CD4-positive, alpha-beta T cell treated with Interleukin-4 for 4 hours (primary cell): Measurements from ENCODE around the gene UBB.

Source experiments
- DNase-seq: peaks from one replicate; pipeline ENCODE4 v3.0.0-alpha.2; 2020

UBB gene

GRCh38 chr17:16380640-16381495 is at the start of gene UBB:
Gene UBB, plus strand, starts transcription at chr17:16381091. Its CDS starts 817 bp downstream, at chr17:16381908.
- peak; percentile 99 for DNase-seq

DNA sequence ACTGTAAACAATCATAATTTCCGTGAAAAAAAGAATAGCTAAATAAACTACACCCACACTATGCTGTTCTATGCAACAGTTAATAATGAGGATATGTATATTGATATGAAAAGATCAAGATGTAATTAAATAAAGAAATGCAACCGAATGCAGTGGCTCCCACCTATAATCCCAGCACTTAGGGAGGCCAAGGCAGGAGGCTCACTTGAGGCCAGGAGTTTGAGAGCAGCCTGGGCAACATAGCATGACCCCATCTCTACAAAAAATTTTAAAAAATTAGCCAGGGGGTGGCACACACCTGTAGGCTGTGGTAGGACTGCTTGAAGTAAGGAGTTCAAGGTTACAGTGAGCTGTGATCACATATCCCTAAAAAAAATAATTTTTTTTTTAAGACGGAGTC is 42.5 kb upstream of the UBB start:
- DNase-seq, result no peak

GRCh38 chr17:16339402-16339801 is 41.5 kb upstream of the UBB start:
- no peak for DNase-seq

DNA sequence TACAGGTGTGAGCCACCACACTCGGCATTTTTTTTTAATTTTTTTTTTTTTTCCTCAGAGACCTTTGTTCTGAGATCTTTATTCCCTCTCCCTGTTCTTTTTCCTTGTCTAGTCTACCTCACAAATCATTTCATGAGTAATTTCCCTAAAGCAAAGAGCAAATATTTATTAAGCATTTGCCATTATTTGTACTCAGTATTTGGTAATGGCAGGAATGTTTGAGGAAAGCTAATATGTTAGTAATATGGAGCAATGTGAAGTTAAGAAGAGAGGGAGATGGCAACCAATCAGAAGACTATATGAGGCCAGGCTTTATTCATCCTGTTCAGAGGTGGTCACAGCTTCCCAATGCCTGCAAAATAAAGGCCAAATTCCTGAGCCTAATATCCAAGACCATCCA is 40.9 kb upstream of the UBB start:
- DNase-seq, result no peak

GRCh38 chr17:16342979-16343378 is 37.9 kb upstream of the UBB start:
- no peak for DNase-seq

- DNase-seq, result no peak
Measured at GRCh38 chr17:16343569-16343968, 37.3 kb upstream of the UBB start.

GRCh38 chr17:16345565-16345964 is 35.3 kb upstream of the UBB start:
- no peak for DNase-seq

GRCh38 chr17:16346721-16347271 is 34.1 kb upstream of the UBB start:
- no peak for DNase-seq

DNA sequence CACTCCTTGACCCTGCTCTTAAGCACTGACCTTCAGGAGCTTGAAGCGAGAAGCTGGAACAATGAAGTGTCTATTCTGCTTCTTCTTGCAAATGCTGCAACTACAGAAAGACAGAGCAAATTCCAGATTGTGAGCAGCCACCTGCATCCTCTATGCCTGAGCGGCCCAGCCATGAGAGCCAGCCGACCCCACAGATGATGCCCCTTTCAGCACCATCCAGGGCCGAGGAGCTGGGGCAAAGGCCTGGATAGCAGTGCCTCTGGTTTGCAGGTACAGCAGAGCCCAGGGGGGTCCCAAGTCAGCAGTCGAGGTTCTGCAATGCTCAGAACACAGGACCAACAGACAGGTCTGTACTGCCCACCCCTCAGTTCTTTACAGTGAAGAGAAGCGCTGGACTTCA is 32.3 kb upstream of the UBB start:
- DNase-seq, result no peak

DNA sequence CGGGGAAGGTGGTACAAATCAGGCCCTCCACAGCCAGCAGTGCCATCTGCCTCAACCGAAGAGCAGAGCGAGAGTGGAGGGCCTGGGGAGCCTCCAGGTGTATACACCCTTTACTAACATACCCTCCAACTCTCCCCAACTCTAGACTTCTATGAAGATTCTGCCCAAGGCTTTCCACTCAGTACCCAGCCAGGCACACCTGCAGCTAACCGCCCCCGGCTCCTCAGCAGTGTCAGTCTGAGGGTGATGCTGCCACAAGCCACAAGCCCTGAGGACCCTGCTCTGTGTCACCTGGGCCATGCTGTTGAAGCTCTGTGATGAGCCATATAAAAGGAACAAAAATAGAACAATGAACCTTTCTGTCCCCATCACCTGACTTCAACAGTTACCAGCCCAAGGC is 31.5 kb upstream of the UBB start:
- DNase-seq, result no peak

GRCh38 chr17:16351831-16352230 is 29.1 kb upstream of the UBB start:
- no peak for DNase-seq

GRCh38 chr17:16352303-16352666 is 28.6 kb upstream of the UBB start:
- no peak for DNase-seq

- peak; percentile 1 for DNase-seq
Measured at GRCh38 chr17:16352667-16353316, 28.1 kb upstream of the UBB start.

- peak; percentile 43 for DNase-seq
Measured at GRCh38 chr17:16353317-16354174, 27.3 kb upstream of the UBB start, which contains the start of gene CENPV. Gene CENPV, minus strand, starts transcription at chr17:16353469. Its CDS starts 33 bp downstream, at chr17:16353436.

- DNase-seq, result no peak
Measured at GRCh38 chr17:16354585-16354984, 26.3 kb upstream of the UBB start.

DNA sequence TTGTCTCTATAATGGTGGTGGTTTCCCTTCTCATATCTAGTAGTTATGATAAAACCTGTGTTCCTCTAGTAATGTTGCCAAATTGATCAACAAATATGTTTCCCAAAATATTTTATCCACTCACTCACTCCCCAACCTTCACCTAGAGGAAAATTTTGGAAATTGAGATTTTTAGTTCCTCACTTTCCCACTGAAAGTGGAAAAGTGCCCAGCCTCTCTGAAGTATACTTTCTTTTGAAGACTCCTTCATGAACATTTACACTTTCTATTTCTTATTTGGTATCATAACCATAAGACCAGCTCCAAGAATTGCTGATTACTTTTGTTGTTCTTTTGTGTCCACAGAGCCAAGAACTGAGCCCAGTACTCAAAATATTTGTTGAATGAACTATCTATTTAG is 22.5 kb upstream of the UBB start:
- DNase-seq, result no peak

GRCh38 chr17:16361874-16362273 is 19.0 kb upstream of the UBB start:
- DNase-seq, result no peak

DNA sequence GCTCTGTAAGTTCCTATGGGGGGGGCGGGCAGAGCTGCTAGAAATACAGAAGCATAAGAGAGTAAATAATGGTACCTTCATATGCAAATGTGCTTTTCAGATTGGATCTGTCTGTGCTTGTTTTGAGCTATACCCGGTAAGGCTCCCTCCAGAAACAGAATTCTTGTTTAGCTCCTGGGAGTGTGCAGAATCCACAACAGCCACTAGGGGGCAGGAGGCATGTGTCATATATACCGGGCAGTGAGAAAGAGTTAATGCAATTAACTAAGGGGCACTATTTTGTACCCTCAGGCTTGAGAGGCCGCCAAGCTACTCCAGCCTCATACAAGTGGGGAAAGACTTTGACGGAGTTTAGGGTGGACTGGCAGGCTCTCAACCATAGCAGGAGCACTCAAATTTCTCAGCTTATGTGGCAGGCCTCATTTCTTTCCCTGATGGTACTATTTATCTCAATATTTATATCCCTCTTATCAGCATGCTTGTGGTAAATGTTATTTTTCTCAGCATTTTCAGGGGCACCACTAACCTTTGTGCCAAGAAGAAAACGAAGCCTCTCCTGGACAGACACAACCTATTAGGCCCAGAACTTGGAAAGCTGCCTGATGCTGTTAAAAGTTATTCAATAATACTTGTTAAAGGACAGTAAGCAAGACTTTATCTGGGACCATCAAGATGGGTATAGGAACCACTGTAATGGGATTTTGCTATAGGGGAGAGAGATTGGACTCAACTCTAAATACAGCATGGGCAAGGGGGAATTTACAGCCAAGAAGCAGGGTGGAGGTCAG is 16.9 kb upstream of the UBB start:
- DNase-seq, result peak; percentile 76

DNA sequence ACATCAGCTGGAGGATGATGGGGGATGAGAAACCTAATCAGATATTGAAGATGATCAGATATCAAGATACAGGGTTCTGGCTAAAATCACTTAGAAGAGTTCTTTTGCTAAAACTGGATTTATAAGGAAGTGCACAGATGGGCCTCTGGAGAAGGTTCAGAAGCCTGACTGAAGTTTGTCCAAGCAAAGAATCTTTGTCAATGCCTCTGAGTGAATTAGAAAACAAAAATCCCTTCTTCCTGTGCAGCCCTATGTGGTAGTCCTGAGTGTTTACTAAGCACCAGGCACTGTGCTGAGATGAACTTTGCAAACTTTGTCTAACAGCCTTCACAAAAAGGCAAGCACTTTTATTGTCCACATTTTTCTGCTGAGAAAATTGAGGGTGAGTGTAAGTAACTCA is 16.3 kb upstream of the UBB start:
- no peak for DNase-seq

DNA sequence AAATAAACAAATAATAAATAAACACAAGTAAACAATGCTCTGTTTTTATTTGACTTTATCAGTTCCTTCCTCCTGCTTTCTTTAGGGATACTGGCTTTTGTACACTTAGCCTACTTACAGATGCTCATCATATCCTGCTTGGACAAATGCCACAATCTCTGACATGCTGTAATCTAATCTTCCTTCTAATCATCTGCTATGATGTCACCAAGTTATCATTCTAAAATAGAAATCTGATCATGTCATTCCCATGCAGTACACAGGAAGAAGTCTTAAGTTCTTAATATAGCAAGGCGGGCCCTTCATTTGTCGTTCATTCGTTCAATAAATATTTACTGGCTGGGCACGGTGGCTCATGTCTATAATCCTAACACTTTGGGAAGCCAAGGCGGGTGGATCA is 9.1 kb upstream of the UBB start:
- no peak for DNase-seq

GRCh38 chr17:16374146-16374938 is 6.5 kb upstream of the UBB start:
- DNase-seq, result no peak
